ENCODE measurements around the gene WDR55.
A peak's percentile ranks its signal among the peaks of the same experiment; 100 is the strongest.
"Not testable (repeated sequence)": the region's sequence is repeated elsewhere in the genome, so short reads cannot be mapped to it uniquely, and the experiment has no call there.

The WDR55 gene, protein sequence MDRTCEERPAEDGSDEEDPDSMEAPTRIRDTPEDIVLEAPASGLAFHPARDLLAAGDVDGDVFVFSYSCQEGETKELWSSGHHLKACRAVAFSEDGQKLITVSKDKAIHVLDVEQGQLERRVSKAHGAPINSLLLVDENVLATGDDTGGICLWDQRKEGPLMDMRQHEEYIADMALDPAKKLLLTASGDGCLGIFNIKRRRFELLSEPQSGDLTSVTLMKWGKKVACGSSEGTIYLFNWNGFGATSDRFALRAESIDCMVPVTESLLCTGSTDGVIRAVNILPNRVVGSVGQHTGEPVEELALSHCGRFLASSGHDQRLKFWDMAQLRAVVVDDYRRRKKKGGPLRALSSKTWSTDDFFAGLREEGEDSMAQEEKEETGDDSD

DNA sequence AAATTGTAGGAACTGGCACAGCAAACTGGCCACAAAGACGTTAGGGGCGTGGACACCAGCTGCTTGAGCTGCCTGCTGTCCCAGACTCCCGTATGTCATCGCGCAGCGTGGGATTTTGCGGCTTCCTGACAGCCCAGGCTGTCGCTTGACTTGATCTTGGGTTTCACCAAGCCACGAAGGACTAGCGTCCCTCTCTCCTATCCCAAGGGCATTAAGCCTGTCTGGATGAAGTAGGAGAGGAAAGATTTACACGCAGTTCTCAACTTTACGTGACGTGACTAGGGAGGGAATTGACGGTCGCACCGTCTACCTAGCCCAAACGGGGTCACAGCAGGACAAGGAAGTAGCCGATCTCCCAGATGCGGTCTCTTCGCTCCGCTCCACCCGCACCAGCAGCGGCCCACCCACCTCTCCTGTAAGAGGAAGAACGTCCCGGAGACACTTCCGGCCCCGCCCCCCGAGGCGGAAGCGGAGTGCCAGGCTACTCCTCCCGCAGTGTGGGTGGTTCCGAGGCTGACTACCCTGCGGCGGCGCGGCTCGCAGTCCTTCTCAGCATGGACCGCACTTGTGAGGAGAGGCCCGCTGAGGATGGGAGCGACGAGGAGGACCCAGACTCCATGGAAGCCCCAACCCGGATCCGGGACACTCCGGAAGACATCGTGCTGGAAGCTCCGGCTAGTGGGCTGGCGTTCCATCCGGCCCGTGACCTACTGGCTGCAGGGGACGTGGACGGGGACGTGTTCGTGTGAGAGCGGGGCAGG is at the start of gene WDR55:
Gene WDR55 (plus strand): TSS at position 546 of the 761 bp plus-strand sequence. CDS start 9 bp downstream, at position 555.
- H3K36me3 ChIP-seq (ENCODE audit: insufficient read depth, low read length): peaks cover 9% of the 10 kb centered on the region
- no peaks in the 10 kb centered on the region for H3K4me1 ChIP-seq (ENCODE audit: insufficient read depth, low read length)

GRCh38 chr5:140622301-140622700 is 42.4 kb upstream of the WDR55 start:
- H3K9ac ChIP-seq (ENCODE audit: low read depth, low read length): no peak overlapping the region
- no peaks in the 10 kb centered on the region for H3K36me3 ChIP-seq (ENCODE audit: insufficient read depth, low read length)
- peaks cover 2% of the 10 kb centered on the region; the same call in 1 of the 2 replicates for H3K9me3 ChIP-seq (ENCODE audit: control insufficient read depth, insufficient read depth, low read length)
- no peaks in the 10 kb centered on the region for H3K4me1 ChIP-seq (ENCODE audit: insufficient read depth, low read length)

More for the DNA sequence above, at the start of gene WDR55:
- no peaks in the 10 kb centered on the region for H3K9me3 ChIP-seq (ENCODE audit: control insufficient read depth, insufficient read depth, low read length)
- peak within 1 kb of the TSS; percentile 79 for H3K9ac ChIP-seq (ENCODE audit: low read depth, low read length)

GRCh38 chr5:140623061-140623460 is 41.6 kb upstream of the WDR55 start:
- H3K36me3 ChIP-seq (ENCODE audit: insufficient read depth, low read length); H3K4me1 ChIP-seq (ENCODE audit: insufficient read depth, low read length); H3K9ac ChIP-seq (ENCODE audit: low read depth, low read length); H3K9me3 ChIP-seq (ENCODE audit: control insufficient read depth, insufficient read depth, low read length): not testable (repeated sequence)

- H3K9ac ChIP-seq (ENCODE audit: low read depth, low read length); H3K36me3 ChIP-seq (ENCODE audit: insufficient read depth, low read length); H3K9me3 ChIP-seq (ENCODE audit: control insufficient read depth, insufficient read depth, low read length); H3K4me1 ChIP-seq (ENCODE audit: insufficient read depth, low read length): not testable (repeated sequence)
Observed at GRCh38 chr5:140624886-140625285, 39.8 kb upstream of the WDR55 start.

DNA sequence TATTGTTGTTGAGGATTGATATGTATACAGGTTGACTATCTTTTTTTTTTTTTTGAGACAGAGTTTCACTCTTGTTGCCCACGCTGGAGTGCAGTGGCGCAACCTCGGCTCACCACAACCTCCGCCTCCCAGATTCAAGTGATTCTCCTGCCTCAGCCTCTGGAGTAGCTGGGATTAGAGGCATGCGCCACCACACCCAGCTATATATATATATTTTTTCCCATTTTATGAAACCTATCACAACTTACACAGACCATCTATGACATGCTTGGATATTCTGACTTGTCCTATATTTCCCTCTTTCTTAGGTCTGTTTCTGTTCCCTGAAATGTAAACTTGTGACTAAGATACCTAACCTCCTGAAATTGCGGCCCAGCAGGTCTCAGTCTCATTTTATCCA is 36.7 kb upstream of the WDR55 start:
- no peaks in the 10 kb centered on the region for H3K4me1 ChIP-seq (ENCODE audit: insufficient read depth, low read length)
- no peaks in the 10 kb centered on the region for H3K36me3 ChIP-seq (ENCODE audit: insufficient read depth, low read length)
- H3K9ac ChIP-seq (ENCODE audit: low read depth, low read length): no peak overlapping the region
- H3K9me3 ChIP-seq (ENCODE audit: control insufficient read depth, insufficient read depth, low read length): no peaks in the 10 kb centered on the region

DNA sequence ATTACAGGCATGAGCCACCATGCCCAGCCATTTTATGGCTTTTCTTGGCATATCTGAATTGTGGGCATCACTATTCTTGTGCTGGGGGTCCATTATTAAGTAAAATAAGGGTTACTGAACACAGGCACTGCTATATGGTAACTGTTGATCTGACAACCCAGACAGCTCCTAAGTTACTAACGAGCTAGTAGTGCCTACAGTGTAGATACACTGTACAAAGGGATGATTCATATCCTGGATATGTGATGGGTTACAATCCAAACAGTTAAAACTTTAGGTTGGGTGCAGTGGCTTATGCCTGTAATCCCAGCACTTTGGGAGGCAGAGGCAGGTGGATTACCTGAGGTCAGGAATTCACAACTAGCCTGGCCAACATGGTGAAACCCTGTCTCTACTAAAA is 36.0 kb upstream of the WDR55 start:
- H3K4me1 ChIP-seq (ENCODE audit: insufficient read depth, low read length): no peaks in the 10 kb centered on the region
- H3K9me3 ChIP-seq (ENCODE audit: control insufficient read depth, insufficient read depth, low read length): no peaks in the 10 kb centered on the region
- no peak overlapping the region for H3K9ac ChIP-seq (ENCODE audit: low read depth, low read length)
- no peaks in the 10 kb centered on the region for H3K36me3 ChIP-seq (ENCODE audit: insufficient read depth, low read length)

GRCh38 chr5:140630292-140631035 is 34.2 kb upstream of the WDR55 start:
- H3K9me3 ChIP-seq (ENCODE audit: control insufficient read depth, insufficient read depth, low read length): no peaks in the 10 kb centered on the region
- H3K9ac ChIP-seq (ENCODE audit: low read depth, low read length): no peak overlapping the region
- H3K36me3 ChIP-seq (ENCODE audit: insufficient read depth, low read length): no peaks in the 10 kb centered on the region
- no peaks in the 10 kb centered on the region for H3K4me1 ChIP-seq (ENCODE audit: insufficient read depth, low read length)

GRCh38 chr5:140631036-140631417 is 33.7 kb upstream of the WDR55 start:
- Histone ChIP-seq H3K9ac (ENCODE audit: low read depth, low read length) (no peak overlapping the region), H3K36me3 (ENCODE audit: insufficient read depth, low read length) (no peaks in the 10 kb centered on the region), H3K4me1 (ENCODE audit: insufficient read depth, low read length) (no peaks in the 10 kb centered on the region), H3K9me3 (ENCODE audit: control insufficient read depth, insufficient read depth, low read length) (no peaks in the 10 kb centered on the region)

GRCh38 chr5:140631831-140632365 is 32.8 kb upstream of the WDR55 start:
- Histone ChIP-seq H3K36me3 (ENCODE audit: insufficient read depth, low read length) (no peaks in the 10 kb centered on the region), H3K9ac (ENCODE audit: low read depth, low read length) (no peak overlapping the region), H3K4me1 (ENCODE audit: insufficient read depth, low read length) (no peaks in the 10 kb centered on the region), H3K9me3 (ENCODE audit: control insufficient read depth, insufficient read depth, low read length) (no peaks in the 10 kb centered on the region)

GRCh38 chr5:140632366-140633020 is 32.2 kb upstream of the WDR55 start:
- Histone ChIP-seq H3K9ac (ENCODE audit: low read depth, low read length) (no peak overlapping the region; the same call in 1 of the 2 replicates), H3K36me3 (ENCODE audit: insufficient read depth, low read length) (no peaks in the 10 kb centered on the region), H3K4me1 (ENCODE audit: insufficient read depth, low read length) (no peaks in the 10 kb centered on the region), H3K9me3 (ENCODE audit: control insufficient read depth, insufficient read depth, low read length) (no peaks in the 10 kb centered on the region)

- H3K4me1 ChIP-seq (ENCODE audit: insufficient read depth, low read length): no peaks in the 10 kb centered on the region
- no peak within 1 kb of the TSS; the same call in 1 of the 2 replicates for H3K9ac ChIP-seq (ENCODE audit: low read depth, low read length)
- no peaks in the 10 kb centered on the region for H3K9me3 ChIP-seq (ENCODE audit: control insufficient read depth, insufficient read depth, low read length)
- H3K36me3 ChIP-seq (ENCODE audit: insufficient read depth, low read length): no peaks in the 10 kb centered on the region
Observed at GRCh38 chr5:140633021-140633471, 31.7 kb upstream of the WDR55 start, which contains the start of gene CD14. CD14 (minus strand) TSS chr5:140633175; CDS start chr5:140633071, 104 bp downstream.

DNA sequence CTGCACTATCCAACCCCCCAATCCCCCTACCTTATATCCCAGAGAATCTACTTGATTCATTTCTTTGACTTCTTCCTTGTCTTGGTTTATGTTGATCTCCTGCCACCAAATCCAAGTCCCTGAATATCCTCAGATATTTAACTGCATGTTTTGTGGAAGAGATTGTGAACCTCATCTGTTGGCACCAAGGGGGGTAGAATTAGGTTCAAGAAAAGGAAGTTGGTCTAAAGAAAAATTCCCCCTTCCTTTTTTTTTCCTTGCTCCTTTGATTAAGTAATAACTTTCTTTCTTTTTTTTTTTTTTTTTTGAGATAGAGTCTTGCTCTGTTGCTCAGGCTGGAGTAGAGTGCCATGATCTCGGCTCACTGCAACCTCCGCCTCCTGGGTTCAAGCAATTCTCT is 31.2 kb upstream of the WDR55 start:
- Histone ChIP-seq H3K9me3 (ENCODE audit: control insufficient read depth, insufficient read depth, low read length) (no peaks in the 10 kb centered on the region), H3K4me1 (ENCODE audit: insufficient read depth, low read length) (no peaks in the 10 kb centered on the region), H3K9ac (ENCODE audit: low read depth, low read length) (no peak overlapping the region), H3K36me3 (ENCODE audit: insufficient read depth, low read length) (no peaks in the 10 kb centered on the region)

GRCh38 chr5:140634103-140634502 is 30.6 kb upstream of the WDR55 start:
- Histone ChIP-seq H3K36me3 (ENCODE audit: insufficient read depth, low read length) (no peaks in the 10 kb centered on the region), H3K9me3 (ENCODE audit: control insufficient read depth, insufficient read depth, low read length) (no peaks in the 10 kb centered on the region), H3K9ac (ENCODE audit: low read depth, low read length) (no peak overlapping the region), H3K4me1 (ENCODE audit: insufficient read depth, low read length) (no peaks in the 10 kb centered on the region)

All from ES-I3 (cell line).